Thyroid gland (tissue), 4 donors: ENCODE data around the gene C1QTNF8.

Source experiments
- POLR2A ChIP-seq, 2 donors: fragments of 450-650 bp; IDR thresholded peaks; one replicate each; pipeline ENCODE4 v1.6.1; 2017; ENCODE audit warnings: antibody characterized with exemption in 2 of 2, mild to moderate bottlenecking in 2 of 2, moderate library complexity in 1 of 2
- TF ChIP-seq, protein P1 (sequence below), 6 experiments: fragments of 200-600 bp in 3 of 6; fragments of 450-650 bp in 3 of 6; sonication (generic) in 3 of 6; IDR thresholded peaks; one replicate each; pipeline ENCODE4 v1.5.1; 2016 to 2019; ENCODE audit warnings: antibody characterized with exemption in 6 of 6, mild to moderate bottlenecking in 2 of 6, inconsistent platforms in 1 of 6, moderate library complexity in 1 of 6

DNA sequence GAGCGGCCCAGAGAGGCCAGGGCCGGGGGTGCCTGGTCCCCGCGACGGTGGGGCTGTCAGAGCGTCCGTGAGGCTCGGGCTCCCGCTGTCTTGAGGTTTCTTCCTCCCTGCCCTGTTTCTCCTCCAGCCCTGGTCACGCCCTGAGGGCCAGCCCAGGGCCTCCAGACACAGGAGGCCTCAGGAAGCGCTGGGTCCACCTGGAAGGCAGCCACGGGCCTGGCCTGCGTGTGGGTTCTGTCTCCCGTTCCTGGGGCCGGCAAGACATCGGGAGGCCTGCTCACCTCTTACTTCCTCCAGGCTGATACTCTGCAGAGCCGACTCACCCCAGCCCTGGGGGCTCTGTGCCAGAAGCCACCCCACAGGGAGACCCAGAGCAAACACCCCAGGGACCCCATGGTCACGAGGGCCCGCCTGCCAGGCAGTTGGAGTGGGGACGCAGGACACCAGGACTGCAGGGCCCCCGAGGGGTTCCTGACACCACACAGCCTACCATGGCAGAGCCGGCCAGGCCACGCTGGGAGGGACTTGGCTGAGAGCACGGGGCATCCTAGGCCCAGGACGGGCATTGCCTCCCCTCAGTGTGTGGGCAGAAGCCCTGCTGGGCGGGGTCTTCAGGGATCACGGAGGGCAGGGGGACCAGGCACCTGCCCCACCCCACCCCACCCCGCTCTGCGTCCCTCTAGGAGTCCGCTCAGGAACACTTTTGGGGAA is 37.9 kb upstream of the C1QTNF8 start:
- TF ChIP-seq, protein P1, sequence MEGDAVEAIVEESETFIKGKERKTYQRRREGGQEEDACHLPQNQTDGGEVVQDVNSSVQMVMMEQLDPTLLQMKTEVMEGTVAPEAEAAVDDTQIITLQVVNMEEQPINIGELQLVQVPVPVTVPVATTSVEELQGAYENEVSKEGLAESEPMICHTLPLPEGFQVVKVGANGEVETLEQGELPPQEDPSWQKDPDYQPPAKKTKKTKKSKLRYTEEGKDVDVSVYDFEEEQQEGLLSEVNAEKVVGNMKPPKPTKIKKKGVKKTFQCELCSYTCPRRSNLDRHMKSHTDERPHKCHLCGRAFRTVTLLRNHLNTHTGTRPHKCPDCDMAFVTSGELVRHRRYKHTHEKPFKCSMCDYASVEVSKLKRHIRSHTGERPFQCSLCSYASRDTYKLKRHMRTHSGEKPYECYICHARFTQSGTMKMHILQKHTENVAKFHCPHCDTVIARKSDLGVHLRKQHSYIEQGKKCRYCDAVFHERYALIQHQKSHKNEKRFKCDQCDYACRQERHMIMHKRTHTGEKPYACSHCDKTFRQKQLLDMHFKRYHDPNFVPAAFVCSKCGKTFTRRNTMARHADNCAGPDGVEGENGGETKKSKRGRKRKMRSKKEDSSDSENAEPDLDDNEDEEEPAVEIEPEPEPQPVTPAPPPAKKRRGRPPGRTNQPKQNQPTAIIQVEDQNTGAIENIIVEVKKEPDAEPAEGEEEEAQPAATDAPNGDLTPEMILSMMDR (IDR thresholded peaks at IDR 0.05): no peak
- TF ChIP-seq POLR2A (IDR thresholded peaks at IDR 0.05): no peak
